ENCODE data around the gene OVAAL.

Gene OVAAL

DNA sequence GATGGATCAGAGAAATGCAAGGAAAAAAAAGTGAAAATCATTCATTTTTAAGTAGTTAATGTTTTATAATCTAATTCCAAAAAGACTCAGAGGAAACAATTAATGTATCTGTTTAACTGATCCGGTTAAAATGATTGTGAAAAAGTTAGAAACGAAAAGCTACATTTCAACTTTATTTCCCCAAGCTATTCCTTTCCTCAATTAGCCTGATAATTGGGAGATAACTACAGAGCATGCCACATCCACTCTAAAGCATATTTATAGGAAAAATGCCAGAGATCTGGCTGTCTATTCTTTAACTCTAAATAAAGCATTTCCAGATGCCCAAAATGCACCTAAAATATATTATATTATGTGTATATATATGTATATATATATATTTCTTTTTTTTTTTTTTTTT, 37.2 kb downstream of the OVAAL start:
- DNase-seq (ENCODE audit: low read depth, low spot score): no peak
- H3K4me3 ChIP-seq (ENCODE audit: low read length): no peak overlapping the region

- DNase-seq (ENCODE audit: low read depth, low spot score): no peak
- H3K4me3 ChIP-seq (ENCODE audit: low read length): no peak overlapping the region
Observed at GRCh38 chr1:180597520-180597919, 38.8 kb downstream of the OVAAL start.

DNA sequence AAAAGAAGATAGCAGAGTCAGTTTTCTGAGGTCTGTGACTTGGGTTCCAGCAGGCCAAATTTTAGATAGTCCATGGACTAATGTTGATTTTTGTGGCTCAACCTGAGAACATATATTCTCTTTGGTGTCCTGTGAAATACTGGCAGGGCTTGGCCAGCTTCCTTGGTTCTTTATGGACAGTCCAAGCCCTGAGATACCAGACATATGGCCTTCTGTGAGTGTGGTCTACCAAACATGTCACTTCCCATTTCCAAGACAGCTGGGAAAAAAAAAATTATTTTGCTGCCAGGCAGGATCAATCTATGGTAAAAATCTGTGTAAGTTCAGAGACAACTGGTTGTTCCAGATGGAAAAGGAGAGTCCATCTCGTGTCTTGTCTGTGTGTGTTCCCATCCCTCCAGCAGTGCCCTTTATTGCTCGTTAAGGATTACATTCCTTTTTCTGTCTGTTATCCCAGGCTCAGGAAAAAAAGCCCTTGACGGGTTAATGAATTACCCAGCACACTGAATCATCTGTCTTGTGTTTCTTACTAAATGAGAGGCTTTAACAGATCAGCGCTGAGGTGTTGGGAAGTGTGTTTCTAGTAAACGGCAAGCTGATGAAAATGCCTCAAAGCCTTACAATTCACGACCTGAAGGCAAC, 39.7 kb downstream of the OVAAL start:
- no peak for DNase-seq (ENCODE audit: low read depth, low spot score)
- H3K4me3 ChIP-seq (ENCODE audit: low read length): no peak overlapping the region

GRCh38 chr1:180600343-180600742, 41.6 kb downstream of the OVAAL start:
- no peak overlapping the region for H3K4me3 ChIP-seq (ENCODE audit: low read length)
- DNase-seq (ENCODE audit: low read depth, low spot score): no peak

DNA sequence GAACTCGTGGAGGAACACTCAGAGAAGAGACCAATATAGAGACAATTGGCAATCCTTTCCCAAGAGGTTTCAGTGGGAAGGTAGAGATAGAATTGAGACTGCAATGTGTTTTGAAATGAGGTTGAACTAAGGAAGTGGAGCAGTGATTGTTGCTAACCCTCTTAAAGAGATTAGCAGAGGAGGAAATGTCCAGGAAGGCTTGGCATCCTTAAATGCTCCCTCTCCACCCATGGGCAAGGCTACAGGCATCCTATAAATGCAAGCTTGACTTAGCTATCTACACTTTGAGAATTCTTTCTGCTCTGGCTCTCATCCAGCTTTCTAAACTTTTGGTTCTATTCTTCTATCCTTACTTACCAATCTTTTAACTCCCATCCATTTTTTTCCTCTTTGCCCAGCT, 42.7 kb downstream of the OVAAL start:
- H3K4me3 ChIP-seq (ENCODE audit: low read length): no peak overlapping the region
- DNase-seq (ENCODE audit: low read depth, low spot score): no peak

GRCh38 chr1:180603223-180603849, 44.6 kb downstream of the OVAAL start:
- H3K4me3 ChIP-seq (ENCODE audit: low read length): no peak overlapping the region
- no peak for DNase-seq (ENCODE audit: low read depth, low spot score)

GRCh38 chr1:180603850-180604226, 45.1 kb downstream of the OVAAL start:
- no peak for DNase-seq (ENCODE audit: low read depth, low spot score)
- no peak overlapping the region for H3K4me3 ChIP-seq (ENCODE audit: low read length)

DNA sequence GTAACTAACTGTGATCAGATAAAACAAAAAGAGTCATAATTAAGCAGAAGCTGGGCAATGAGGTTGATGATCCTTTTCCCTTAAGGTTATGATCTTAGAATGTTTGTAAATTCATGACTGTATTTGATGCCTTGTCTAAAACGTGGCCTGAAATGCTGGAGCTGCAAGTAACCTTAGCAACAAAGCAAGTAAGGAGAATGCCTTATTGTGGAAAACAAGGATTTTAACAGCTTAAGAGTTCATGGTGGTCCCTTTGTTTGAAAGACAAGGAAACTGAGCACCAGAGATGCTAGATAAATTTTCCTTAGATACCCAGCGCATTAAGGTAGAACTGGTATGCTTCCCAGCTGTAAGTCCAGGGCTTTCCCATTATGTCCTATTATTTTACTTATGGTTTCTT, 47.4 kb downstream of the OVAAL start:
- no peak for DNase-seq (ENCODE audit: low read depth, low spot score)
- H3K4me3 ChIP-seq (ENCODE audit: low read length): no peak overlapping the region

GRCh38 chr1:180609643-180610555, 51.1 kb downstream of the OVAAL start:
- no peak overlapping the region for H3K4me3 ChIP-seq (ENCODE audit: low read length)
- DNase-seq (ENCODE audit: low read depth, low spot score): no peak

DNA sequence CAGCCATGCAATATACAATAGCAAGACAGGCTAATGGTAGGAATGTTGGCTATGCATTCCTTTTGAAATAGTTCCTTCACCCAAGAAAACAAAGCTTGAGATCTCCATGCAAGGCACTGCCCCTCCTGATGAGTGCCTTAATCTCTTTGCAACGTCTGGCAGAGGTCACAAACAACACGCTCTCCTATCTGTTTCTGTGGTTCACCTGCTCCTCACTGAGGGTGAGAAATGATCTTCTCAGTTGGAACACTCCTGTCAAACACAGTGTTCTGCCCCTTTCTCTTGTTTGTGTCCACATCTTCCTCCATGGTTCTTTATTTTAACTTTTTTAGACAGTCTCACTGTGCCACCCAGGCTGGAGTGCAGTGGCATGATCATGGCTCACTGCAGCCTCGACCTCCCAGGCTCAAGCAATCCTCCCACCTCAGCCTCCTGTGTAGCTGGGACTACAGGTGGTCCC, 51.8 kb downstream of the OVAAL start:
- no peak for DNase-seq (ENCODE audit: low read depth, low spot score)
- H3K4me3 ChIP-seq (ENCODE audit: low read length): no peak overlapping the region

GRCh38 chr1:180611016-180611930, 52.5 kb downstream of the OVAAL start:
- H3K4me3 ChIP-seq (ENCODE audit: low read length): no peak overlapping the region

DNA sequence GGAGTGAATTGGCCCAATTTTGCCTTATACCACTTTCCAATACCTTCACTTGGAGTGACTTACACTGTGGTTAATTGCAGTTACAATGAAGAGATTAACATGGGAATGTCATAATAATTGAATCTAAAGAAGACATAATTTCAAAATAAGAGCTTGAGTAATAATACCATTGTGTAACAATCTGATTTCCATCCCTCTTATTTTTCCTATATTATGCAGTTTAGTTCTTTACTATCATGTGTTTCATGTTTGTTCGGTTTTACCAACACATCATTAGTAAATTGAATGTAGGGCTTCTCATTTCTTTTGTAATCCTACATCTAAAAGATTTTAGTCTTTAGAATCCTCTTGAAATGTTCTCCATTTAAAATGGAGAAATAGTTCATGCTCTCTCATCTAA, 53.9 kb downstream of the OVAAL start:
- no peak for DNase-seq (ENCODE audit: low read depth, low spot score)
- H3K4me3 ChIP-seq (ENCODE audit: low read length): no peak overlapping the region

More at GRCh38 chr1:180611016-180611930, 52.5 kb downstream of the OVAAL start:
- no peak for DNase-seq (ENCODE audit: low read depth, low spot score)

DNA sequence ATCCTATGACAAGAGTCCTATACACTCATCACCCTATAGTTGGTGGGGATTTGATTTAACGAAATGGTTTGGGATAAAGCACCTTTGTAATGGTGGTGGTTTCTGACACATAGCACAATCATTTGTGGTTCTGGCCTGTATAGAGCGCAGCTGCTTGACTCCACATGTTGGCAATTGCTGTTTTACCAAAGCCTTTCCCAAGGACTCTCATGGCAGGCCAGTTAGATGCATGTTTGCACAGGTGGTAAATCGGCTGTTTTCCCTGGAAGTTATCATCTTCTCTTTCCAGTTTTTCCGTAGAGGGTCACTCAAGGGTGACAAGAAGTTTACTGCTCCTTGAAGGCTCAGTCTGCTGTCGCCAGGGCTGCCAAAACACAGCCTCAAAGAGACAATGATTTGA, 56.0 kb downstream of the OVAAL start:
- no peak for DNase-seq (ENCODE audit: low read depth, low spot score)
- H3K4me3 ChIP-seq (ENCODE audit: low read length): no peak overlapping the region

DNA sequence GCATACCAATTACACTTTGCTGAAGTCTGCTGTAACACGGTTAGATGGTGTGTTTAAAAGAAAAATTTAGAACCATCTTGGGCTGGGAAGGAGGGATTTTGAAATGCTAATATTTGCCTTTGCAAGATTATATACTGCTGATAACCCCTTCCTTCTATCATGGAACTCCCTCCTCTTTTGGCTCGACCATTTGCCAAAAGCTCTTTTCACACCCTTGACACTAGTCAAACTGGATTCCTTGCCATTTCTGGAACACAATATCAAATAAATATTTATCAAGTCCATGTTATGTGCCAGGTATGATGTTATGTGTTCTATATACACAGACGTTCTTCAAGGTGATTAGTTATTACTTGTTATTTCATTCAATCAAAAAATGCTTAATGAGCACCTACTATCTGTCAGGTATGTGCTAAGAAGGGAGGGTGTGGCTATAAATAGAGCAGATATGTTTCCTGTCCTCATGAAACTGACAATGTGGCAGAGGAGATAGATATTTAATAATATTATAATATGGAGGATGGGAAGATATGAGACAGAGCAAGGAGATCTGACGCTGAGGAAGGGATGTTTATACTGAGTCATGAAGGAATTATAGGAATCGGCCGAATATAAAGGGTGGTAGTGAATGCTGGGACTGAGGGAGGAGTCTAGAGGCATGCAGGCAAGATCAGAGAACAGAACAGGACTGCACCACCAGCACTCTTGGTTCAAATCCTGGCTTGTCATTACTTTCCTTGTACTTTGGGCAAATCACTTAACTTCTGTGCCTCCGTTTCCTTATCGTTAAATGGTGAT, 56.9 kb downstream of the OVAAL start:
- DNase-seq (ENCODE audit: low read depth, low spot score): no peak

More for the DNA sequence above, 56.9 kb downstream of the OVAAL start:
- H3K4me3 ChIP-seq (ENCODE audit: low read length): no peak overlapping the region

Data from Jurkat, Clone E6-1 (cell line).